ENCODE results near the gene TNKS1BP1. TPM values are rescaled to one million over a fixed set of nuclear protein-coding genes. Genes with fewer than 3 reads are reported as not detected.

Gene TNKS1BP1
- total and polyA plus RNA-seq, 7 experiments from 2014 or later = 2.8 to 22.0 (median 12.5) TPM

- no peak overlapping the region for H3K27ac Mint-ChIP-seq
- no peaks in the 10 kb centered on the region for H3K27me3 Mint-ChIP-seq
- no peaks in the 10 kb centered on the region for H3K27me3 ChIP-seq (ENCODE audit: control insufficient read depth in 2 of 2, insufficient read depth in 2 of 2, low read length in 2 of 2)
- H3K9me3 Mint-ChIP-seq = no peaks in the 10 kb centered on the region
- intact Hi-C loops (cut with micrococcal nuclease) = no loop called here
- peaks cover 4 to 13% (median 12%) of the 10 kb centered on the region in 7 donors for H3K4me1 Mint-ChIP-seq
- peaks cover 0 to 8% of the 10 kb centered on the region in 2 donors for H3K4me1 ChIP-seq (ENCODE audit: control insufficient read depth in 2 of 2, insufficient read depth in 2 of 2, low read length in 2 of 2)
- no peak for ATAC-seq
- no peak overlapping the region for H3K4me3 ChIP-seq (ENCODE audit: low read length)
- peaks cover 0 to 15% (median 4%) of the 10 kb centered on the region in 5 donors for H3K36me3 Mint-ChIP-seq
- CTCF ChIA-PET = no interaction called here
- no peak overlapping the region for H3K27ac ChIP-seq (ENCODE audit: low read depth, low read length)
- H3K9me3 ChIP-seq (ENCODE audit: control insufficient read depth in 2 of 3, low read length in 3 of 3) = no peaks in the 10 kb centered on the region
- DNase-seq = no peak
- no peak overlapping the region for H3K4me3 Mint-ChIP-seq
- peaks cover 0 to 34% (median 0%) of the 10 kb centered on the region in 3 experiments for H3K36me3 ChIP-seq (ENCODE audit: control insufficient read depth in 2 of 3, insufficient read depth in 3 of 3, low read length in 3 of 3)
- POLR2A ChIA-PET = interaction anchor here (1.2 kb wide), 1 partner anchor 8 kb away, joined by 4 read pairs; no protein-coding TSS in a partner anchor
Observed at GRCh38 chr11:57316017-57316416, 8.7 kb downstream of the TNKS1BP1 start.

- POLR2A ChIA-PET = interaction anchor here (1.2 kb wide), 1 partner anchor 8 kb away, joined by 4 read pairs; no protein-coding TSS in a partner anchor
- H3K9me3 Mint-ChIP-seq = no peaks in the 10 kb centered on the region
Observed at GRCh38 chr11:57315491-57315890, 9.3 kb downstream of the TNKS1BP1 start.

DNA sequence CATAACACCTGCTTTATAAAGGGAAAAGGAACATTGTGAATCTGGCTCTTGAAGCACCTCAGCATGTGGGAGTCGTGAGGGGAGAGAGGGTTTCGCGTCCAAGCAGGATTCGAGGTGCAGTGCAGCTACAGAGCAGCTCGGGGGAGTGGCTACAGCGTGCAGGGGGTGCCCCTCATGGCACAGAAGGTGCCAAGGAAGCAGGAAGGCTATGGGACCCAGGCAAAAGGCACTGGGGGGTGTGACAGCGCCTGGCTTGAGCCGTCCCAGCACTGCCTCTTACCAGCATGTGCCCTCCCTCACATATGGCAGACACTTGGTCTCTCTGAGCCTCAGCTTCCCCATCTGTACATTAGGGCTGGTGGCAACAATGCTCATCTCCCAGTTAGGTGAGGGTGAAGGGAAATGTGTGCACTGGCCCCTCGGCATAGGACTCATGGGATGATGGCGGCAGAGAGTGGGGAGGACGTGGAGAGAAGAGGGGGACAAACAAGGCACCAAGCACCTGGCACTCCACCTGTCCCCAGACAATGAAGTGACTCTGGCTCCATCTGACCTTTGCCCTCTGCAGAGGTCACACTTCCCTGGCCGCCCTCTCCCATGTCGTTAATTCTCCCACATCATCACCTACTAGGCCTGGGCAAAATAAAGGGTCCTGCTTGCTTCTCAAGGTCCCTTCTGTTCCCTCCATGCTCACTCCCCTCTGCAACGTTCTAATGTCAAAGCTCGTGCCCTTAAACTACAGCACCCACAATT, 10.4 kb downstream of the TNKS1BP1 start:
- H3K27me3 Mint-ChIP-seq = no peaks in the 10 kb centered on the region
- CTCF ChIA-PET = no interaction called here
- POLR2A ChIA-PET = interaction anchor here (0.6 to 1.0 kb wide), 2 partner anchors 215 to 338 kb away, joined by 3 read pairs; no protein-coding TSS in a partner anchor

More at GRCh38 chr11:57315491-57315890, 9.3 kb downstream of the TNKS1BP1 start:
- ATAC-seq (no peak), DNase-seq (no peak)
- Mint-ChIP-seq H3K4me1 (peaks cover 5 to 13% (median 10%) of the 10 kb centered on the region in 7 donors), H3K4me3 (no peak overlapping the region), H3K27ac (no peak overlapping the region), H3K36me3 (peaks cover 0 to 11% (median 0%) of the 10 kb centered on the region in 5 donors), H3K27me3 (no peaks in the 10 kb centered on the region)
- intact Hi-C loops (cut with micrococcal nuclease) = no loop called here
- Histone ChIP-seq H3K27ac (ENCODE audit: low read depth, low read length) (no peak overlapping the region), H3K27me3 (ENCODE audit: control insufficient read depth in 2 of 2, insufficient read depth in 2 of 2, low read length in 2 of 2) (no peaks in the 10 kb centered on the region), H3K4me3 (ENCODE audit: low read length) (no peak overlapping the region), H3K36me3 (ENCODE audit: control insufficient read depth in 2 of 3, insufficient read depth in 3 of 3, low read length in 3 of 3) (peaks cover 0 to 34% (median 0%) of the 10 kb centered on the region in 3 experiments), H3K9me3 (ENCODE audit: control insufficient read depth in 2 of 3, low read length in 3 of 3) (no peaks in the 10 kb centered on the region), H3K4me1 (ENCODE audit: control insufficient read depth in 2 of 2, insufficient read depth in 2 of 2, low read length in 2 of 2) (peaks cover 0 to 8% of the 10 kb centered on the region in 2 donors)
- CTCF ChIA-PET = no interaction called here

DNA sequence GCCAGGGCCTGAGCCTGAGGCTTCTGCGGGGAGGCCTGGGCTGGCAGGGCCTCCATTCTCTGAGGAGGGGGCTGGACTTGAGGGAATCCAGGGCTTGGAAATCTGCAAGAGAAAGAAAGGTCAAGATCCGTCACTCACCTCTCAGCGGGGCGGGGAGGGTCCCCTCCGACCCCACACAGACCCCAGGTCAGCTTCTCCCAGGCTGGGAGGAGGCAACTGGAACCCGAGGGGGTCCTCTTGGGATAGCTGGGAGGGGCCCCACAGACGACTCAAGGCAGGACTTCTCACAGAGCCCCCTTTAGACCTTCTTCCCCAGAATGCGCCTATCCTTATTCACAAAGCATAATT, 11.0 kb downstream of the TNKS1BP1 start:
- Histone ChIP-seq H3K27ac (ENCODE audit: low read depth, low read length) (no peak overlapping the region), H3K36me3 (ENCODE audit: control insufficient read depth in 2 of 3, insufficient read depth in 3 of 3, low read length in 3 of 3) (peaks cover 0 to 34% (median 0%) of the 10 kb centered on the region in 3 experiments), H3K27me3 (ENCODE audit: control insufficient read depth in 2 of 2, insufficient read depth in 2 of 2, low read length in 2 of 2) (no peaks in the 10 kb centered on the region), H3K4me1 (ENCODE audit: control insufficient read depth in 2 of 2, insufficient read depth in 2 of 2, low read length in 2 of 2) (peaks cover 0 to 8% of the 10 kb centered on the region in 2 donors), H3K4me3 (ENCODE audit: low read length) (no peak overlapping the region), H3K9me3 (ENCODE audit: control insufficient read depth in 2 of 3, low read length in 3 of 3) (no peaks in the 10 kb centered on the region)
- no peaks in the 10 kb centered on the region for H3K9me3 Mint-ChIP-seq
- H3K4me1 Mint-ChIP-seq = peaks cover 5 to 14% (median 11%) of the 10 kb centered on the region in 7 donors
- ATAC-seq (no peak), DNase-seq (no peak)
- H3K4me3 Mint-ChIP-seq = no peak overlapping the region
- POLR2A ChIA-PET = interaction anchor here (1.0 kb wide), 1 partner anchor 215 kb away, joined by 3 read pairs; no protein-coding TSS in a partner anchor
- no peak overlapping the region for H3K27ac Mint-ChIP-seq
- intact Hi-C loops (cut with micrococcal nuclease) = no loop called here
- CTCF ChIA-PET = no interaction called here
- peaks cover 0 to 10% (median 0%) of the 10 kb centered on the region in 5 donors for H3K36me3 Mint-ChIP-seq
- no peaks in the 10 kb centered on the region for H3K27me3 Mint-ChIP-seq

More for the DNA sequence above, 10.4 kb downstream of the TNKS1BP1 start:
- no peak overlapping the region for H3K4me3 Mint-ChIP-seq
- no peak for ATAC-seq
- peaks cover 5 to 14% (median 13%) of the 10 kb centered on the region in 7 donors for H3K4me1 Mint-ChIP-seq
- H3K27ac Mint-ChIP-seq = no peak overlapping the region
- H3K9me3 Mint-ChIP-seq = no peaks in the 10 kb centered on the region
- Histone ChIP-seq H3K4me1 (ENCODE audit: control insufficient read depth in 2 of 2, insufficient read depth in 2 of 2, low read length in 2 of 2) (peaks cover 0 to 8% of the 10 kb centered on the region in 2 donors), H3K27ac (ENCODE audit: low read depth, low read length) (no peak overlapping the region), H3K36me3 (ENCODE audit: control insufficient read depth in 2 of 3, insufficient read depth in 3 of 3, low read length in 3 of 3) (peaks cover 0 to 34% (median 0%) of the 10 kb centered on the region in 3 experiments), H3K4me3 (ENCODE audit: low read length) (no peak overlapping the region), H3K9me3 (ENCODE audit: control insufficient read depth in 2 of 3, low read length in 3 of 3) (no peaks in the 10 kb centered on the region), H3K27me3 (ENCODE audit: control insufficient read depth in 2 of 2, insufficient read depth in 2 of 2, low read length in 2 of 2) (no peaks in the 10 kb centered on the region)
- DNase-seq = no peak
- intact Hi-C loops (cut with micrococcal nuclease) = no loop called here
- peaks cover 0 to 13% (median 0%) of the 10 kb centered on the region in 5 donors for H3K36me3 Mint-ChIP-seq

DNA sequence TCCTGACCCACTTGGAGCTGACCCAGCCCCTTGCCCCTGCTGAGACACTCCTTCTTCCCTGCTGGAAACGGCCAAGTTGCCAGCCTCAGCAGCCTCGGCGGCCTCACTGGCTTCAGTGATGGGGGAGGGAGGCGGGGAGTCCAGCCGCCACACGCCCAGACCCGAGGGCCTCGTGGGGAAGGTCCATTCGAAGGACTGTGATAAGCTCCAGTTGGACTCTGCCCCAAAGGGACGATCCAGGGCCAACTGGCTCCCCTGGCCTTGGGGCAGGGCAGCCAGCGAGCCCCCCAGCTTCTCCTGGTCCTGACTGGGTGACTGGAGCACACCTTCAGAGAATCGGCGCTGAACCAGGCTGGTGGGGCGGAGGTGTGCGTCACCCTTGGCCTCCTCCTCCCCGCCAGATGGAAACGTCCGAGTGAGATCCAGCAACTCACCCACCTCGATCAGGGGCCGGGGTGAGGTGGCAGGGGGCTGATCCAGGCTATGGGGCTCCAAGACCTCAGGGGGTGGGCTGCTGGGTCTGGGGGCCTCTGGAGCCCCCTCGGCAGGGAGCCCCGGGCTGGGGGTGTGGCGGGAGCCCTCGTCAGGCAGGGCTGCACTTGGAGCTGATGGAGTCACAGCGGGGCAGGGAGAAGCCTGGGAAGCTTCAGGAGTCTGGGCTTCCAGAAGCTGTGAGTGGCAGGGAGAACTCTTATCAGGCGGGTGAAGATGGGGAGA, 11.5 kb downstream of the TNKS1BP1 start:
- Mint-ChIP-seq H3K27ac (no peak overlapping the region), H3K4me3 (no peak overlapping the region), H3K4me1 (peaks cover 5 to 14% (median 11%) of the 10 kb centered on the region in 7 donors), H3K36me3 (peaks cover 0 to 12% (median 0%) of the 10 kb centered on the region in 5 donors), H3K27me3 (no peaks in the 10 kb centered on the region), H3K9me3 (no peaks in the 10 kb centered on the region)
- DNase-seq (no peak), ATAC-seq (no peak)
- H3K4me3 ChIP-seq (ENCODE audit: low read length) = no peak overlapping the region
- no peaks in the 10 kb centered on the region for H3K27me3 ChIP-seq (ENCODE audit: control insufficient read depth in 2 of 2, insufficient read depth in 2 of 2, low read length in 2 of 2)
- H3K9me3 ChIP-seq (ENCODE audit: control insufficient read depth in 2 of 3, low read length in 3 of 3) = no peaks in the 10 kb centered on the region
- ChIA-PET POLR2A (interaction anchor here (1.0 kb wide), 1 partner anchor 216 kb away, joined by 3 read pairs; no protein-coding TSS in a partner anchor), CTCF (no interaction called here)
- H3K36me3 ChIP-seq (ENCODE audit: control insufficient read depth in 2 of 3, insufficient read depth in 3 of 3, low read length in 3 of 3) = peaks cover 0 to 34% (median 0%) of the 10 kb centered on the region in 3 experiments
- H3K27ac ChIP-seq (ENCODE audit: low read depth, low read length) = no peak overlapping the region
- peaks cover 0 to 8% of the 10 kb centered on the region in 2 donors for H3K4me1 ChIP-seq (ENCODE audit: control insufficient read depth in 2 of 2, insufficient read depth in 2 of 2, low read length in 2 of 2)
- intact Hi-C loops (cut with micrococcal nuclease) = no loop called here

GRCh38 chr11:57312511-57313021, 12.2 kb downstream of the TNKS1BP1 start:
- H3K9me3 ChIP-seq (ENCODE audit: control insufficient read depth in 2 of 3, low read length in 3 of 3) = no peaks in the 10 kb centered on the region
- H3K4me3 Mint-ChIP-seq = peak overlapping the region in 8 of 10 donors; percentile 14 to 67 (median 45)
- intact Hi-C loops (cut with micrococcal nuclease) = no loop called here
- ChIA-PET POLR2A (interaction anchor here (1.2 kb wide), 1 partner anchor 10 kb away, joined by 3 read pairs; no protein-coding TSS in a partner anchor), CTCF (no interaction called here)
- H3K36me3 Mint-ChIP-seq = peaks cover 0 to 13% (median 0%) of the 10 kb centered on the region in 5 donors
- H3K4me1 Mint-ChIP-seq = peaks cover 5 to 14% (median 10%) of the 10 kb centered on the region in 7 donors
- peaks cover 0 to 31% (median 0%) of the 10 kb centered on the region in 3 experiments for H3K36me3 ChIP-seq (ENCODE audit: control insufficient read depth in 2 of 3, insufficient read depth in 3 of 3, low read length in 3 of 3)
- DNase-seq = no peak
- H3K4me3 ChIP-seq (ENCODE audit: low read length) = no peak overlapping the region
- H3K27ac Mint-ChIP-seq = peak overlapping the region in 1 of 9 donors; percentile 77
- H3K27ac ChIP-seq (ENCODE audit: low read depth, low read length) = no peak overlapping the region
- ATAC-seq = no peak
- no peaks in the 10 kb centered on the region for H3K27me3 ChIP-seq (ENCODE audit: control insufficient read depth in 2 of 2, insufficient read depth in 2 of 2, low read length in 2 of 2)
- H3K4me1 ChIP-seq (ENCODE audit: control insufficient read depth in 2 of 2, insufficient read depth in 2 of 2, low read length in 2 of 2) = peaks cover 0 to 8% of the 10 kb centered on the region in 2 donors
- H3K9me3 Mint-ChIP-seq = no peaks in the 10 kb centered on the region
- no peaks in the 10 kb centered on the region for H3K27me3 Mint-ChIP-seq
